AG04449 (cell line): ENCODE results near the gene TOPAZ1.

Source experiments
- CTCF ChIA-PET: fragments of 350-600 bp; formaldehyde crosslinking; extraction: SDS; loops from one replicate; lab custom pipeline; 2021; ENCODE audit warnings: antibody characterized with exemption; lab: Yijun Ruan, JAX
- POLR2A ChIA-PET: fragments of 400-600, 350-600 bp; formaldehyde crosslinking; extraction: SDS; loops from one replicate; lab custom pipeline; 2020; ENCODE audit warnings: antibody characterized with exemption, inconsistent platforms; lab: Yijun Ruan, JAX
- DNase-seq: peaks from one replicate; pipeline ENCODE4 v3.0.0-alpha.2; 2010; ENCODE audit warnings: low read depth, low spot score
- H3K4me3 ChIP-seq: 2 replicates; pipeline ENCODE4 v1.5.1; 2011; ENCODE audit warnings: low read depth, mild to moderate bottlenecking, control low read depth, low read length
- CTCF ChIP-seq: IDR thresholded peaks from one replicate; pipeline ENCODE4 v1.5.1; 2011; ENCODE audit warnings: mild to moderate bottlenecking, moderate library complexity, low read length, control low read depth, inconsistent platforms; ENCODE audit not compliant: insufficient read depth; ENCODE audit errors: missing control alignments

The TOPAZ1 gene

GRCh38 chr3:44334326-44334725 lies 92.6 kb downstream of the TOPAZ1 start:
- DNase-seq = no peak
- TF ChIP-seq CTCF = no peak
- ChIA-PET POLR2A (no interaction called here), CTCF (interaction anchor here (4.0 to 5.5 kb wide), 2 partner anchors 11 kb away, joined by 29 to 35 read pairs; no protein-coding TSS in a partner anchor)
- H3K4me3 ChIP-seq = no peak overlapping the region

DNA sequence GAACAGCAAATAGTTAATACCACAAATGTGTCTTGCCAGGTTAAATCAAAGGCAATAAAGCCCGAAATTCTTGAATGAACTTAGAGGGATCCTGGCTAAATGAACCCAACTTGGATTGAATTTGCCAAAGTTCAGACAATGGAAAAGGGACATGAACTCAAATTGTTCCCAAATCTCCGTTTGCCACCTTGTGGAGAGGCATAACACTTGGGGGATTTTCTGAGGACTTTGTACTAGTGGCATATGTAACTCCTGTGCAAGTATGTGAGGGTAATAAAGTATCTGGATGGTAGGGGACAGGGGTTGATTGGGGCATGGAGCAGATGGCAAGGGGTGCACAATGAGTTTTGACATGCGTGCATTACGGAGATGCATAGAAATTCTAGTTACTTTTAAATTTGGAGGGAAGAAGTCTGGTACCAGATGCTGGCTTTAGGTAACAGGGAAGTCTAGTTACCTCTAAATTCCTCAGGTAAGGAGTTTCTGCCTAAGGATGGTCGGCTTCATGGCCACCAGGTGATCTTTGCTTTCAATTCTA lies 95.6 kb downstream of the TOPAZ1 start:
- no peak for TF ChIP-seq CTCF
- ChIA-PET POLR2A (interaction anchor here (1.3 kb wide), 1 partner anchor 288 kb away, joined by 3 read pairs; no protein-coding TSS in a partner anchor), CTCF (interaction anchor here (5.5 kb wide), 1 partner anchor 14 kb away, joined by 35 read pairs; no protein-coding TSS in a partner anchor)
- no peak for DNase-seq
- peak overlapping the region; percentile 69 for H3K4me3 ChIP-seq

- CTCF ChIA-PET = interaction anchor here (1.0 to 5.5 kb wide), 2 partner anchors 15 to 80 kb away, joined by 3 to 35 read pairs; no protein-coding TSS in a partner anchor
Measured at GRCh38 chr3:44338010-44338827, 96.5 kb downstream of the TOPAZ1 start, which contains the start of gene TCAIM. Gene TCAIM, plus strand, starts transcription at chr3:44338766. Its CDS starts 16,017 bp downstream, at chr3:44354783.

DNA sequence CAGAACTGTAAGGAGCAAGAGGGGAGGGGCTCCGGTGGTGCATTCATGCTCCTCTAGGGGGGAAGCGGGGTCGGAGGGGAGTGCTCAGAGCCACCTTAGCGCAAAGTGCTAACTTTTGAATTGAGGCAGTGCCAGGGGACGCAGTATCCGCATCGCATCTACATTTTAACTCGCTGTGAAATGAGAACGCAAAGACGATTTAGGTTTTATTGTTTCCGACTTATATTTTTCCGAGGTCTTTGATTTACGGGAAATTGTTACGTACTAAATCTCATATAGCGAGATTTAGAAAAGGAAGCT lies 97.1 kb downstream of the TOPAZ1 start:
- DNase-seq = no peak
- peak overlapping the region; percentile 69 for H3K4me3 ChIP-seq
- POLR2A ChIA-PET = interaction anchor here (0.8 kb wide), 1 partner anchor 16 kb away, joined by 3 read pairs; no protein-coding TSS in a partner anchor
- no peak for TF ChIP-seq CTCF
- CTCF ChIA-PET = interaction anchor here (0.6 to 5.5 kb wide), 3 partner anchors 16 to 79 kb away, joined by 3 to 35 read pairs (median 3); no protein-coding TSS in a partner anchor

More at GRCh38 chr3:44338010-44338827, 96.5 kb downstream of the TOPAZ1 start, which contains the start of gene TCAIM:
- DNase-seq = peak; percentile 66
- peak within 1 kb of the TSS; percentile 69 for H3K4me3 ChIP-seq
- TF ChIP-seq CTCF = no peak
- POLR2A ChIA-PET = interaction anchor here (0.8 to 1.3 kb wide), 2 partner anchors 17 to 288 kb away, joined by 3 read pairs; no protein-coding TSS in a partner anchor

DNA sequence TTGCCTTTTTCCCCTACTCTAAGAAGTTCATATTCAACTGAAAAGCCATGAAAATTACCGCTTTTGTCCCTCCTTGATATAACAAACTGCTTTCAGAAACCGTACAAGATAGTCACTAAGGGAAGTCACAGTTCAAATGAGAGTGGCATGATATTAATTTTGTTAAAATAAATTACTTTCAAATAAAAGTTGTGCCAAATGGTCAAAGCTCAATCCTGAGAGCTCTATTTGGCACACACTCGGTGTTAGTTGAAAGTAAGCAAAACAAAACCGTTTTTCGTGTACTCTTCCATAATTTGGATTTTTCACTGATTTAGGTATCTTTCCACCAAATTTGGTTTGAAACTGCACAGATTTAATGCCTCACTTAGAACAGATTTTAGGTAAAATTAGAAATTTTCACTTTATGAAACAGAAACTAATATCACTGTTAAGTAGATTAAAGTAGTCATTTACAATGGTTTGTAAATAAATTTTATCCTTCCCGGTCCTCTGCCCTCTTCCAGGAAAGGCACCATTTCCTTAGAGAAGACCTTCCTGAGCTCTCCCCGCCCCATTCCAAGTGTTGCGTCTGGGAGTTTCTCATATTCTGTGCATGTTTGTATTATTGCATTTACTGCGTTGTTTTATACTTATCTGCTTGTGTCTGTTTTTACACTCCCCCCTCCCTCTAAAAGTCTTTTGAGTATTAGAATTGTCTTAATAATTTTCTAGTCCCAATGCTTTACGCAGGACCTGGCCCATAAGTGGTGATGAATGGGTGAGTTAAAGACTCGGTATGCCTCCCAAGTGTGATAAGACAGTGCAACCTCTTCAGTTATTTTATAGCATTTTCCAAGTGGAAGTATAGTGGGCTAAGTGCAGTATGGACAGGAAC lies 97.7 kb downstream of the TOPAZ1 start:
- no peak for TF ChIP-seq CTCF
- H3K4me3 ChIP-seq = peak overlapping the region; percentile 69
- CTCF ChIA-PET = interaction anchor here (0.6 to 5.5 kb wide), 2 partner anchors 16 kb away, joined by 3 to 35 read pairs; no protein-coding TSS in a partner anchor
- POLR2A ChIA-PET = interaction anchor here (0.8 kb wide), 1 partner anchor 15 kb away, joined by 3 read pairs; no protein-coding TSS in a partner anchor
- no peak for DNase-seq
